C4-2B (cell line): Measurements from ENCODE around the gene RAPGEF3.

Experiments
- H3K27ac ChIP-seq: fragments of 450-650 bp; 2 replicates; pipeline ENCODE4 v1.5.1; 2017
- ZFX ChIP-seq: fragments of 450-650 bp; IDR thresholded peaks from 2 replicates; pipeline ENCODE4 v1.6.1; 2017
- TF ChIP-seq, protein P1 (sequence below): fragments of 450-650 bp; conservative IDR thresholded peaks from 2 replicates; pipeline ENCODE4 v1.5.1; 2017; ENCODE audit warnings: mild to moderate bottlenecking

The RAPGEF3 gene

DNA sequence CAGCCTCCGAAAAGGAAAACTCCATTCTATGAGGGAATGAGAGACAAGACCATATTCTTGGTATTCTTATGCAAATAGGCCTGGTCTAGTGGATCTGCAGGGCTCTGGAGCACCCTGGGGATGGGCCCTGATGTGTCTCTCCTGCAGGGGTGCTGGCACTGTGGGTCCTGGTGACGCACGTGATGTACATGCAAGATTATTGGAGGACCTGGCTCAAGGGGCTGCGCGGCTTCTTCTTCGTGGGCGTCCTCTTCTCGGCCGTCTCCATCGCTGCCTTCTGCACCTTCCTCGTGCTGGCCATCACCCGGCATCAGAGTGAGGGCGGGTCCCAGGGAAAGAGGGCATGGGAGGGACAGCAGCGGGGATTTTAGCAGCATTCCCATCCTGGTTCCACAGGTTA lies 20.2 kb upstream of the RAPGEF3 start:
- no peak for TF ChIP-seq ZFX
- TF ChIP-seq, protein P1, sequence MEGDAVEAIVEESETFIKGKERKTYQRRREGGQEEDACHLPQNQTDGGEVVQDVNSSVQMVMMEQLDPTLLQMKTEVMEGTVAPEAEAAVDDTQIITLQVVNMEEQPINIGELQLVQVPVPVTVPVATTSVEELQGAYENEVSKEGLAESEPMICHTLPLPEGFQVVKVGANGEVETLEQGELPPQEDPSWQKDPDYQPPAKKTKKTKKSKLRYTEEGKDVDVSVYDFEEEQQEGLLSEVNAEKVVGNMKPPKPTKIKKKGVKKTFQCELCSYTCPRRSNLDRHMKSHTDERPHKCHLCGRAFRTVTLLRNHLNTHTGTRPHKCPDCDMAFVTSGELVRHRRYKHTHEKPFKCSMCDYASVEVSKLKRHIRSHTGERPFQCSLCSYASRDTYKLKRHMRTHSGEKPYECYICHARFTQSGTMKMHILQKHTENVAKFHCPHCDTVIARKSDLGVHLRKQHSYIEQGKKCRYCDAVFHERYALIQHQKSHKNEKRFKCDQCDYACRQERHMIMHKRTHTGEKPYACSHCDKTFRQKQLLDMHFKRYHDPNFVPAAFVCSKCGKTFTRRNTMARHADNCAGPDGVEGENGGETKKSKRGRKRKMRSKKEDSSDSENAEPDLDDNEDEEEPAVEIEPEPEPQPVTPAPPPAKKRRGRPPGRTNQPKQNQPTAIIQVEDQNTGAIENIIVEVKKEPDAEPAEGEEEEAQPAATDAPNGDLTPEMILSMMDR = no peak
- H3K27ac ChIP-seq = no peak overlapping the region

DNA sequence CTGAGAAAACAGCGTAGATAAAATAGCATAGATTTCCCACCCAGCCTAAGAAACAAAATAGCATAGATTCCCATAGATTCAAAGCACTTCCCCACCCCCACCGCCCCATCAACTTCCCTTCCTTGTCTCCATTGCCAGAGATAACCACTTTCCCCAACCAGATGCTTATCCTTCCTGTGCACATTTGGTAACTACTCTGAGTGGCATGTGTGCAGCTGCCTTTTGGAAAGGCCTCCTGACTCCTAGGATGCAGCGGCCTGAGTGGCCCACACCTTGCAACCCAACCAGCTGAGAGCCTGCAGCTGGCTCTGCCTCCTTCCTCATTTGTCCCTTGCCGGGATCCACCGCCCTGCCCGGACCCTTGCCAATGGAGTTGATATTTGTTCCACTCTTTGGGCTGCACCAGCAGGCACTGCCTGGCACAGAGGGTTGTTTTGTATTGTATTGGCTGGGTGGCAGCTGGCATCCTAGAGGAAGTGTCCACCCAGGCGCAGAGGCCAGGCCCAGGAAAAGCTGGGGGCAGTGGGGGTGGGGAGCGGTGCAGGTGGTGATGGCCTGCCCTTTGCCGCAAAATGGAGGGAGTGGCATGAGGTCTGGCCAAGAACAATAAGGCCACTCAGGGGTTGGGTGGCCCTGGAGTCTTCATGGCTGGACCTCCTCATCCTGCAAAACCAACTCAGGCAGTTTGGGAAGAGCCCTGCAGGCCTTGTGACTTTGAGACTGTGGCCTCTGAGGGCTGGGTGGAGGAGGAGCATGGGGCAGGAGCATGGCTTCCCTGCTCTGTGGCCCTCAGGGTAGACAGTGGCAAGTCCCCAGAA lies 19.3 kb upstream of the RAPGEF3 start:
- H3K27ac ChIP-seq = no peak overlapping the region

DNA sequence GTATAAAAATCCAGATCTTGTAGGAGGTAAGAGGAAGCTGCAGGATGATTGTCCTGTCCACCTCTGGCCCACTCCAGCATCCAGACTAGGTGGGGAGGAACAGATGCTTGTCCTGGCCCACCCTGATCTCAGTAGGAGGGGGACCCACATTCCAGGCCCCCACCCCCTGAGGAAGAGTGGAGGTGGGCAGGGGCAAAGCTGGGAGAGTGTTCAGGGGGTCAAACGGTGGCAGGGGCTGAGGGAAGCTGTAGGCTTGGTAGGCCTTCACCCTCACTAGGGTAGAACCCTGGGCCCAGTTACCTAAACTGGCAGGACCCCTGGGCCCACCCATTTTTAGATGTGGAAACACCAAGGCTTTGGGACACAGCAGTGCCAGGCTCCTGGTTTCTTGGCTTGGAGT lies 18.5 kb upstream of the RAPGEF3 start:
- TF ChIP-seq, protein P1 = no peak
- no peak for TF ChIP-seq ZFX
- no peak overlapping the region; the same call in 1 of the 2 replicates for H3K27ac ChIP-seq

More for the DNA sequence above, 19.3 kb upstream of the RAPGEF3 start:
- TF ChIP-seq ZFX = no peak
- TF ChIP-seq, protein P1 = no peak

GRCh38 chr12:47776471-47777143 lies 17.9 kb upstream of the RAPGEF3 start:
- no peak for TF ChIP-seq ZFX
- TF ChIP-seq, protein P1 = no peak
- peak overlapping the region; percentile 1; the same call in 1 of the 2 replicates for H3K27ac ChIP-seq

- H3K27ac ChIP-seq = peak overlapping the region; percentile 1; the same call in 1 of the 2 replicates
- TF ChIP-seq ZFX = no peak
- TF ChIP-seq, protein P1 = no peak
Measured at GRCh38 chr12:47775100-47775911, 16.6 kb upstream of the RAPGEF3 start.

DNA sequence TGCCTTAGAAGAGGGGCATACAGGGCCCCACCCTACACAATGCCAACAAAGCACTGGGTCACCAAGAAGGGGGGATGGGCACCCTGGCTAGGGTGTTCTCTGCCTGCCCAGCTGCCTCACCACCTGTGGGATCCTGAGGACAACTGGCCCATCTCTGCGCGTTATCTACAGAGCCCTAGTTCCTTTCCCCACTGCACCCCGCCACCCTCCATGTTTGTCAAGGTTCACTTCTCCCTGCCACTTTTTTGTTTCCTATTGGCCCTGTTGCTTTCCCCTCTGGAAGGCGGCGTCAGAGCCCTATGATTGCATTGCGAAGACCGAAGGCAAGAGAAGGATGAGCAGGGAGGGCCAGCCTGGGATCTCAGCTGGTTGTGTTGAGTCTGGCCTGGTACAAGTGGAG lies 16.0 kb upstream of the RAPGEF3 start:
- no peak overlapping the region; the same call in 1 of the 2 replicates for H3K27ac ChIP-seq
- TF ChIP-seq ZFX = no peak
- TF ChIP-seq, protein P1 = no peak
